HG02610 (cell line): ENCODE measurements around the gene ALDH2.
"Not testable (repeated sequence)": the region's sequence is repeated elsewhere in the genome, so short reads cannot be mapped to it uniquely, and the experiment has no call there.

ENCODE experiments used
- ATAC-seq: cut with Tn5 transposase; IDR thresholded peaks from one replicate; pipeline ENCODE4 v1.9.1; 2021; ENCODE audit warnings: mild to moderate bottlenecking, moderate library complexity; ENCODE audit not compliant: unreplicated experiment

ALDH2 gene

GRCh38 chr12:111758120-111758561 lies 8.6 kb upstream of the ALDH2 start:
- no peak for ATAC-seq

GRCh38 chr12:111759271-111759670 lies 7.5 kb upstream of the ALDH2 start:
- no peak for ATAC-seq

GRCh38 chr12:111759991-111760390 lies 6.7 kb upstream of the ALDH2 start:
- no peak for ATAC-seq

- no peak for ATAC-seq
Observed at GRCh38 chr12:111761099-111761498, 5.6 kb upstream of the ALDH2 start.

- no peak for ATAC-seq
Observed at GRCh38 chr12:111761706-111762105, 5.0 kb upstream of the ALDH2 start.

- ATAC-seq: not testable (repeated sequence)
Observed at GRCh38 chr12:111763552-111763951, 3.2 kb upstream of the ALDH2 start.

- ATAC-seq: no peak
Observed at GRCh38 chr12:111764120-111764821, 2.5 kb upstream of the ALDH2 start.

GRCh38 chr12:111767362-111768158 lies 827 bp downstream of the ALDH2 start:
- no peak for ATAC-seq

- ATAC-seq: no peak
Observed at GRCh38 chr12:111768159-111768895, 1.6 kb downstream of the ALDH2 start.

GRCh38 chr12:111769599-111769998 lies 2.9 kb downstream of the ALDH2 start:
- no peak for ATAC-seq

GRCh38 chr12:111773801-111774551 lies 7.2 kb downstream of the ALDH2 start:
- ATAC-seq: peak; percentile 70

- ATAC-seq: peak; percentile 61
Observed at GRCh38 chr12:111775205-111776193, 8.8 kb downstream of the ALDH2 start.

GRCh38 chr12:111776836-111777344 lies 10.2 kb downstream of the ALDH2 start:
- no peak for ATAC-seq

- ATAC-seq: no peak
Observed at GRCh38 chr12:111777345-111778045, 10.8 kb downstream of the ALDH2 start.

- ATAC-seq: no peak
Observed at GRCh38 chr12:111780166-111780565, 13.4 kb downstream of the ALDH2 start.

GRCh38 chr12:111780615-111781014 lies 13.9 kb downstream of the ALDH2 start:
- ATAC-seq: no peak

GRCh38 chr12:111781085-111781658 lies 14.4 kb downstream of the ALDH2 start:
- ATAC-seq: no peak

- no peak for ATAC-seq
Observed at GRCh38 chr12:111783046-111783445, 16.3 kb downstream of the ALDH2 start.
